HG03571 (cell line): Measurements from ENCODE around the gene OR2F1.

Source experiments
- ATAC-seq: cut with Tn5 transposase; IDR thresholded peaks from one replicate; pipeline ENCODE4 v1.9.1; 2021; ENCODE audit not compliant: unreplicated experiment

Gene OR2F1, protein sequence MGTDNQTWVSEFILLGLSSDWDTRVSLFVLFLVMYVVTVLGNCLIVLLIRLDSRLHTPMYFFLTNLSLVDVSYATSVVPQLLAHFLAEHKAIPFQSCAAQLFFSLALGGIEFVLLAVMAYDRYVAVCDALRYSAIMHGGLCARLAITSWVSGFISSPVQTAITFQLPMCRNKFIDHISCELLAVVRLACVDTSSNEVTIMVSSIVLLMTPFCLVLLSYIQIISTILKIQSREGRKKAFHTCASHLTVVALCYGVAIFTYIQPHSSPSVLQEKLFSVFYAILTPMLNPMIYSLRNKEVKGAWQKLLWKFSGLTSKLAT

DNA sequence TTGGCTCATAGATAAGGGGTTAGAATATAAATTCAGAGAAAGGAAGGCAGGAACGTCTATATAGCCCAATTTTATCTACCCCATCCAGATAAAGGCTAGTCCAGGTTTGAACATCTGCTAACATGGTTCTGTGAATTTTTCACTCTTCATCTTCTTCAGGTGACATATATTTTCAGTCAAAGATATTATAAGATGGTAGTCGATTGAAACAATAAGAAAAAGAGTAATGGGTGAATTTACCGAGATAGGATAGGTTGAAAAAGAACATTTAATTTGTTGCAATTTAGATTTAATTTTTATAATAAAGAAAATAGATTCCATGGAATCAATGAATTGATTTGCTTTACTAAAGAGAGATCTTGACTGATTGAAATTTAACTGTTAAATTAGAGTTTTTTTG is at the start of gene OR2F1:
Gene OR2F1 (plus strand): TSS at position 301 of the 400 bp plus-strand sequence. CDS start 5,127 bp downstream, outside the sequence.
- no peak for ATAC-seq

DNA sequence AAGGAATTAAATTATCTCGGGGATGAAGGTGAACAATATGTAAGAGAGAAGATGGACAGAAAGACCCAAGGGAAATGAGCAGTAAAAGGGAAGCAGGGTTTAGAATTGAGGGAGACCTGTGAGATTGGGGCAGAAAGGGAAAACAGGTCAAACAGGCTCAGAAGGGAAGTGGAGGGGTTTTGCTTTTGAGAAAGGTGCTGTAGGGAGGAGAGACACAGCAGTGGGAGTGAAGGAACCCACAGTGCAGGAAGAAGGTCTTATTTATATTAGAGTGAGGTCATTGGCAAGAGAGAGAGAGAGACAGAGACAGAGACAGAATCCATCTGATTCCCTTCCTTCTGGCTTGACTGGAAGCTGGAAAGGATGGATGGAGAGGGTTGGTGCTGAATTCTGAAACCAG is 49.1 kb upstream of the OR2F1 start:
- no peak for ATAC-seq

DNA sequence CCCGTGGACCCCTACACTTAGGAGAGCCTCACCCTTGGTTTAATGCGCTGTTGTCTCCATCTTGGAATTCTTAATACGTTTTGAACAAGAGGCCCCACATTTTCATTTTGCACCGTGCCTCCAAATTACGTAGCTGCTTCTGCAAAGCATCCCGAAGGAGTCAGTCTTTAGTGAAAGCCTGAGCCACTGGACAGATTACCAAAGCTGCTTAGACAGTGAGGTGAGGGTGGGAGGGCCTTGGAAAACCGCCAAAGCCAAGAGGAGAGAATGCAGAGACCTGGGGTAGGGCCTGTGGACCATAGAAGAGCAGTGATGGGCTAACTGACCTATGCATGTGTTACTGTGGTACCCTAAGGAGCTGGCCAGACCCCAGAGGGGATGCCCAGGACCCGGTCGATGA is 48.5 kb upstream of the OR2F1 start:
- no peak for ATAC-seq

DNA sequence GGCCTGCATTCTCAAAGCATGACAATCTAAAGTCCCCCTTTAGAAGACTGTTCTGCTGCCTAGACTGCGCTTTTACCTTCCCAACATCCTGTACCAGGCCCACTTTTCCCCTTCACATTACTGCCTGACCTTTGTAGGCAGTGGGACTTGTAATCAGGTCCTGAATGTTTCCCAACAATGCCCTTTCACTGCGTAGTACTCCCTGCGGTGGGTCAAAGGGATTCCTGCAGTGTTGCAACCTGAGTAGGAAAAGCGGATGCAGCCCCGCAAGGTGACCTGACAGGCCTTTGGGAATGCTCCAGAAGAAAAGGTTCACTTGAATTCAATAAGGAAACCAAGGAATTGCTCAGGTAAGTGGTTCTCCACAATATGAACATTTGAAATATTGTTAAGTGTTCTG is 47.7 kb upstream of the OR2F1 start:
- ATAC-seq = no peak

DNA sequence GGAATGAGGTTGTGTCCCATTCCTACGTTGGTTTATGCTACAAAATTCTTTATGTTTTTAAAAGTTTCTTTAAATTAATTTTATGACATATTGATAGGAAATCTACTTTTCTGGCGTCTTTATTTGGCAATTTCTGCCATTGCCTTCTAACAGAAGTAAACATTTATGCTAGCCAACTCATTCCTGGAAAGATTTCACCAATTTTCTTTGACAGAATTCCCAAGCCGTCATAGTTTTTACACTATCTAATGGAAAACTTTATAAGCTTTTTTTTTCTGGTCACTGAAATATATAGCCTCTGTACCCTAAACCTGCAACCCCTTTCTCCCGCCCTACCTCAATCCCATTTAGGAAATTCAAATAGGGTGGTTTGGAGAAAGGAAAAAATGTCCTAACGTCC is 46.5 kb upstream of the OR2F1 start:
- no peak for ATAC-seq

DNA sequence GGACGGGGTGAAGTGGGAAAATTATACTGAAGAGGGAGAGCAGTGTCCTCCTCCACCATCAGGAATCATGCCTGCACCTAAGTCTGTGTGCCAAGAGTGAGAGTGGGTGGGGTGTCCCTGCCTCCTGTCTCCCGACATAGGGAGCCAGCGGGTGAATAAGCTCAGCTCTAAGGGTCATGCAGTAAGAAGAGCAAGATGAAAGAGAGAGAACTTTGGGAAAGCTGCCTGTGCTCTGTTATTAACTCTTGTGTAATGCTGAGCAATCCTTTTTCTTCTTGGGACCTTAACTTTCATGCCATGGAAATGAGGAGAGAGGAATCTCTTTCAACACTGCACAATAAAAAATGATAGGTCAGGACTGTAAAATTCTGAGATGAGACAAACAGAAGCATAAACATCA is 44.8 kb upstream of the OR2F1 start:
- no peak for ATAC-seq

DNA sequence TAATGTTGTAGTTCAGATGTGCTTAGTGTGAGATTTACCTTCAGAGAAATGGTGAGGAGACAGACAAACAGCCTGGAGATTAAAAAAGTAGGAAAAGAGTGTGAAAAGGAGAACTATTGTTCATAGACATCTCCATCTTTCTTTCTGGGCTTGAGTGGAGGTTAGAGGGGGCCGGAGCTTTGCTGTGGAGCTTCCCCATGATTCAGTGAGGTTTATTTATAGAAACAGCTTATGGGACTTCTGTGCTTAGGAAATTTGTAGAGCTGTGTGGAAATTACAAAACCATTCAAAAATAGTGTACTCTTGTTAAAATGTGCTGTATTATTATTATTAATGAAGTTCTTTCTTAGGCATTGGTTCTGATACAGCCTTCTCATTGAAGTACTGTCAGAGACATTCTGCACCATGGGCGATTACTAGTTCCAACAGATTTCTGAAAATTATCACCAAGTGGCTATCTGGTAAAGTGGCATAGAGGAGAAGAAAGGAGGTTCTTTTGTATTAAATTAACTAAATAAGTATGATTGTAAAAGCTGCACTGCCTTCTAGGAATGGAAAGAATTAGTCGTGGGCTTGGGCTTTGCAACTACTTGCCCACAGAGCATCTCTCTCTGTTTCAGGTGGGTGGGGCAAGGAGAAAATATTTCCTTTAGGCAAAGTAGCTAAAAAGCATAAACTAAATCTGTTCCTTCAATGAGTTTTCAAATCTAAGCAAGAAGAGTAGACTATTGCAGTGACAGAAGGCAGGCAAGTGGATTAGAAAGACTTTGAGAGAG is 44.0 kb upstream of the OR2F1 start:
- no peak for ATAC-seq

DNA sequence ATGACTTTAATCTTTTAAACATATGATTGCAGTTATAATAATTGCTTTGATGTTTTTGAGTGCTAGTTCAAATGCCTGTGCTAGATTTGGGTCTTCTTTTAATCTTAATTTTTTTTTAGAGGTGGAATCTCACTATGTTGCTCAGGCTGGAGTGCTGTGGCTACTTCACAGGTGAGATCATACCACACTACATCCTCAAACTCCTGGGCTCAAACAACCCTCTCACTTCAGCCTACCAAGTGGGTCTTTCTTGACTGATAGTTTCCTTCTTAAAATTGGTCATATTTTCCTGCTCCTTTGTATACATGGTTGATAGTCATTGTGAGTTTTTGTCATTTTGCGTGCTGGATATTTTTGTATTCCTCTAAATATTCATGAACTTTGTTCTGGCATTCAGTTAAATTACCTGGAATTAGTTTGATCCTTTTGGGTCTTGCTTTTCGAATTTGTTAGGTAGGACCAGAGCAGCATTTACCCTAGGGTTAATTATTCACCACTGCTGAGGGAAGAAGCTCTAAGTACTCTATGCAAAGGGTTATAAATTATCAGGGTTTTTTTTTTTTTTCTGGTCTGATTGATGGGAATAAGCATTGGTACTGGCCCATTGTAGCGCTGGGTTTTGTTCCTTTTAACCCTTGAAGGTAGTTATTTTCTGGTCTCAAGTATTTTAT is 40.6 kb upstream of the OR2F1 start:
- ATAC-seq = no peak

DNA sequence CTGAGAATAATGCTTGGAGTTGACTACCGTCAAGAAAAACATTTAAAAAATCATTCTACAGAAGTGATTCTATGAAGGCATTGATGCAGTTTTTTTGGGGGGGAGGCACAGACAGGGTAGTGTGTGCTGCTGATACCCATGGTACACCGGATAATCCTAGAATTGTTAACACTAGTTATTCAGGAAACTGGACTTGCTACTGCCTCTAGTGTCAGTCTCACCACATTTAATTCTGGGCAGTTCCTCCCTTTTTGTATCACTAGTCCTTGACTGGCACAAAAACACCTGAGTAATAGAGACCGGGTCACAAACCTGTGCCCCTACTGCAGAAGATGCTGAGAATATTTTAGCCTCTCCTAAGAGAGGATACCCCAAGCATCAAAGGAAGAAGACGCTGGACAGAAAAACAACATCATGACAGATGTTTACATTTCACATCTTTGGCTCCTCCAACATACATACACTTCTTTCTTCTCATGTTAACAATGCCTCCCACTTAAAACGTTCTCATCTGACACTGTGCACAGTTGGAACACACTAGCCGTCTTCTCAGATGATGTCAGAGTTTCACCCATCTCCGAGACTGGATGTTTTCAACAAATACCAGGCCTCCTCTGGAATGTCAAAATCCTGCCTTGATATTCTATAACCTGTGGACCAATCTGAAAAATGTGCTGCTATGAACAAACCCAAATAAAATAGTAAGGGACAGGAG is 39.5 kb upstream of the OR2F1 start:
- ATAC-seq = no peak

DNA sequence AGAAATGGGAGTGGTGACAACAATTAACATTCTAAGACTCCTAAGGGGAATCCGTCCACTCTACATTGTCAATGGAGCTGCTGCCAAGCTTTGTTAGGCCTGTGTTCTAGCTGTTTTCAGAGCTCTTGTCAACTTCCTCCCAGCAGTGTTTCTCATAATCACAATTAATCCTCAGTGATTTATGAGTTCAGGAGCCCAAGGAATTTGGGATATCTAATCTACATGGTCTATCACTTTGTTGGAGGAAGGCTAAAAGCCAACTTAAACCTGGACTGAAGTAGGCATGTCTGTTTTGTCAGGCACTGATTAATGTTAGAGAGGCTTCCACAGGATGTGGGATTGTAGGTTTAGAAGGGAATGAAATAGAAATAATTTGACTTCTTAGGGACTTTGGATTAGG is 29.8 kb upstream of the OR2F1 start:
- ATAC-seq = no peak

DNA sequence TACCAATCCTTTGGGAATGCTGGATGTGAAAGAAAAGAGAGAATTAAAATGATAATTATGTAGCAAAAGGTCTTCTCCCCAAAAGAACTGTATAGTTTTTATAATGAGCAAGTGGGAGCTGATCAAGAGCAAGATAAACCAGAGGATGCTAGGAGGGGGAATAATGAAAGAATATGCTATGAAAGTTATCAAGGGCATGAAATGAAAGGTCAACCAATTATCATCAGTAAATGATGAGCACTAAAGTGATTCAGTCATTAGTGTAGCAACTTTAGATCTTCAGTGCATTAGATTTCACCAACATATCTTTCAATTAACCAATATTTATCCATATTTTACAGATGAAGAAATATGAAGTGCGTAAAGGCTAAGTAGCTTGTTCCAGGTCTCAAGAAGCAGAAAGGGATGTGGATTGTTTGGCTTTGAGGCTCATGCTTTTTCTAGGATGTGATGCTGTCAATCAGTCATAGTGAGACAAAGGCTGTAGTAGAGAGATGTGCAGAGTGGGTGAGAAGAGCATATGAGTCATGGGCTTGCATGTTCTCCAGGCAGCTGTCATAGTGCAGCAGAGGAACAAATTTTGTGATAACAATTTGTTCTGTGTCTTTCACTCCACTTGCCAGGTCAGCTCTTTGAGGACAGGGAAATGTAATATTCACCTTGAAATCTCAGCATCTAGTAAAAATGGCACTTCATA is 25.3 kb upstream of the OR2F1 start:
- ATAC-seq = no peak

DNA sequence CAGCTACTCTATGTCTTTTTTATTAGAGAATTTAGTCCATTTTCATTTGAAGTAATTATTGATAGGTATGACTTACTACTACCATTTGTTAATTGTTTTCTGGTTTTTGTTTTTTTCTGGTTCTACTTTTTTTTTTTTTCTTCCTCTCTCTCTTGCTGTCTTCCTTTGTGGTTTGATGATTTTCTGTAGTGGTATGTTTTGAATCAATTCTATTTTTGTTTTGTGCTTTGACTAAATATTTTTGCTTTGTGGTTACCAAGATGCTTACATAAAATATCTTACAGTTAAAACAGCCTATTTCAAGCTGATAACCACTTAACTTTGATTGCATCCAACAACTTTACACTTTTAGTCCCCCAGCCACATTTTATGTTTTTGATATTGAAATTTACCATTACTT is 22.9 kb upstream of the OR2F1 start:
- ATAC-seq = no peak

DNA sequence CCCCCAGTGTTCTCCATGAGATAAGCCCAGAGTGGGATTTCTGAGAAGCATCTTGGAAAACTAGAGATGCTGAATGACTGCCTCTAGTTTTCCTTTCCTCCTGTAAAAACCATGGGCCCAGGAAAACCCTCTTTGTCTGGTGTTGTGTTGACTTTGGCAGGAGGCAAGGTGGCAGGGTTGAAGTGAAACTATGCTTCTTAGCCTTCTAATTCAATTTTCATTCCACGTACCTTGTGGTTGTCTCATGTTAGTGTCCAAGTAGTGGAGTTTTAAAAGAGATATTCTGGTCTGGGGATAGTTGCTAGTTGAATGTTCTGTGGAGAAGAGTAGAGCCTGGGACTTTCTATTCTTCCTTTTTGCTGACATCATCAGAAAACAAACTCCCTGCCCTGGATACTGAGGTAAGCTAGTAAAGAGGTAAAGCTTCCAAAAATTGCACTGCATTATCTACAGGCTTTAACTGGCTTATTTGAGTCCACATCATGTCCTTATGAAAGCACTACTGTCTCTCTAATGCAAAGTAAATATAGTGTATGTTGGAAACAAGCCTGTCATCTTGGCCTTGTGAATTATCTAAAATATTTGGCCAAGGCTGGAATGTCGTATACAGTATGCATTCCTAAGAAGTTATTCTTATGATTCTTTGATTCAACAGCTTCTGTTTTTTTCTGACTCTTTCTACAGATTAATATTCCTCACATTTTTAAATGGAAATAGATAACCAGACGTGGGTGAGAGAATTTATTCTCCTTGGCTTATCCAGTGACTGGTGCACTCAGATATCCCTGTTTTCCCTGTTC is 19.9 kb upstream of the OR2F1 start, which contains the start of gene OR2F2:
Gene OR2F2 (plus strand): TSS at position 708 of the 800 bp plus-strand sequence. CDS start 0 bp downstream, at position 708.
- ATAC-seq = no peak

DNA sequence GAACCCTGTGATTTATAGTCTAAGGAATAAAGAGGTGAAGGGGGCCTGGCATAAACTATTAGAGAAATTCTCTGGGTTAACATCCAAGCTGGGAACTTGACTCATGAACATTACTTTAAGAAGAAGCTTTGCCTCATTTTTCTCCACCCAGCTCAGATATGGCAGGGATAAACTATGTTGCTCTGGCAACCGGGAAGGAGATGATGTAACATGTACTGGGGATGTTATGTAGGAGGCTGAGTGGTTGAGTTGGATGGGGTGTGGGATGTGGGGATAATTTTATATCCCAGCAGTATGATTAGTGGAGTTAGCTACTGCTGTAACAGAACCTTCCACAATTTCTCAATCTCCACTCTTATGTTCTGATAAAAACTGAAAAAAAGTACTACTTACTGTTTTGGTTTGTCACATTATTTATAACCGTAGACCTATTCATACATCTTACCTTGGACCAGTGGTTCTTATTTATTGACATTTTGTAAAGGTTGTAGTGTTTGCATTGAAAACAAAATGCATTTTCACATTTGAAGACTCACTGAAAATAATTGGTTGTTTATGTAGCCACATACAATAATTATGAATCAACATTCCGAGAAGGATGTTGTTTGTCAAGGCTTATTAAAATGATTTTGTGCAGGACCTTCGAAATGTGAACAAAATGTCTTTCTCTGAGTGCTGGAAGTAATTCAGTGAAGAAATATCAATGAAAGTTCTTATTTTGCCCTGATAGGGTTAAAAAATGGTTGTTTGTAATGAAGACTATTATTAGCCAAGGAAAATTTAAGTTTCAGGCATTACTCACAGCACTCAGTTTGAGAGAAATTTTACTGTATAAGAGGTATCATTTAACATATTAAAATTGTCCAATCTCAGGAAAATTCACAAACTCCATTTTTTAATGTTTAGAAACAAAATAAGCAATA is 18.3 kb upstream of the OR2F1 start:
- no peak for ATAC-seq

DNA sequence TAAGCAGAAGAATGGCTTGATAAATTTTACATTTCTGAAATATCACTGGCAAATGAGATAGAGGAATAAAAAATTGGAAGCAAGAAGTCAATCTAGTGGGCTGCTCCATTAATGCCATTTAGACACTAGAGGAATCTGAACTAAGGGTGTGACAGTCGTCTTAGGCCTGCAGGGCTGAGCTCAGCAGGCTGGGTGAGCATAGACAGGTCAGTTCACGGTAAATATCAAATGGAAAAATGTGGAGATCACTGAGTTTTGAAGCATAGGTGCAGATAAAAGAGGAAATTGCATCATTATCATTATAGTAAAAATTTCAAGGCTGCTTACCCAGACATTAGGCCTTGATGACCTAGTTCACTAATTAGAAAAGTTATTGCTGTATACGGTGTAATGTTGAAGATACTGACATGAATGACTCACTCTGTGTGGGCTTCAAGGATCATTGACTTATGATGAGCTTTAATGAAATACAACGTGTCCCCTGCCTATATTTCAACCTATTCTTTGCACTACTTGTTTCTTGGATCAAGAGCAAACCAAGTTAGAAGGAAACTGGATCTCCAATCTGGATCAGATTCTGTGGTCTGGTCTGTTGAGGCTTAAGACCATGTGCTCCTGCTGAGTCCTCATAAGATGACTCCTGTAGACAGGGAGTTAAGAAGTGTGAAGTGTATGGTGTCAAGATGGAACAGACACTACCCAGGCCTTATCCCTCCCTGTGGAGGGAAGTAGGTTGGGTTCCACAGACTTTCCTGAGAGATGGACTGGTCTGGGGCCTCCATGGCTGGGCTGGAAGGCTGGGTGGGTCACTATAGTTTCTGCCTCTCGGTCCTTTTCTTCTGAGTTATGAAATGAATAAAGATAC is 16.0 kb upstream of the OR2F1 start:
- ATAC-seq = no peak

DNA sequence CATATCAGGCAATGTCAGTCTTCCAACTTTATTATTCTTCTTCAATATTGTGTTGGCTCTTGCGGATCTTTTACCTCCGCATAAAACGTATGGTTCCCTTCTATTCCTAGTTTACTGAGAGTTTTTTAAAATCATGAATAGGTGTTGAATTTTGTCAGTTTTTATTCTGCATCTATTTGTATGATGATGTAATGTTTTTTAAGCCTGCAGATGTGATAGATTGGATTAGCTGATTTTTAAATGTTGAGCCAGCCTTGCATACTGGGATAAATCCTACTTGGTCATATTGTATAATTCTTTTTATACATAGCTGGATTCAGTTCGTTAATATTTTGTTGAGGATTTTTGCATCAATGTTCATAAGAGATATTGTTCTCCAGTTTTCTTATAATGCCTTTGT is 9.2 kb upstream of the OR2F1 start:
- ATAC-seq = no peak

DNA sequence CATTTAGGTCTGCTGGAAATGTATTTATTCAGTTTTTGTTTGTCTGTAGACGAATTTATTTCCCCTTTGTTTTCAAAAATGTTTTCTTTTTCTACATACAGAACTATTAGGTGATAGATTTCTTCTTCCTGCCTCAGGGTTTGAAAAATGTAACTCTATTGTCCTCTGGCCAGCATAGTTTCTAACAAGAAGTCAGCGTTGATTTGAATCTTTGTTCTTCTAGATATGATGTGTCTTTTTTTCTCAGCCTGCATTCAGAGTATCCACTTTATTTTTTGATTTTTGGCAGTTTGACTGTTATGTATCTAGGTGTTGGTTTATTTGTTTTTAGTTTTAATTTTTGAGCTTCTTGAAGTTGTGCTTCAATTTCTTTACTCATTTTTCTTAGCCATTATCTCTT is 7.5 kb upstream of the OR2F1 start:
- ATAC-seq = no peak

DNA sequence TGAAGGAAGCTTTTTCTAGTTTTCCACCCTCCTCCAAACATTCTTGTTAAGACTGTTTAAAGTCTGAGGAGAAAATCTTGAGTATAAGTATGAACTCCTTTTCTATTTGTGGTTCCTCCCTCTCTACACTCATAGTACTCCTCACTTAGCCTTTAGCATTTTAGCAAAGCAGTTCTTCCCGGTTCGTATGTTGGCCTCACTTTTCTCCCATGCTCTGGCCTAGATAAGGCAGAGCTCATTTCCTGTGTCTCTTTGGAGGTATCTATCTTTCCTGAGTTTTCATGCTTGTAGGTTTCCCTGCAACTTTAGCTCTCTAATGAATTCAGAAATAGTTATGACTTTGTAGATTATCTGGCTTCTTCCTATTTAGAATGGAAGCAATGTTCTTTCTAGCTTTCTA is 5.9 kb upstream of the OR2F1 start:
- no peak for ATAC-seq
